SU-DHL-6 (cell line): ENCODE measurements around the gene PPP1R27.

ENCODE experiments used
- H2AFZ ChIP-seq: fragments of 200-600 bp; sonication (generic); 2 replicates; pipeline ENCODE4 v1.6.1; 2014; ENCODE audit warnings: low read depth, mild to moderate bottlenecking, moderate library complexity, mixed read lengths, antibody characterized with exemption, low read length; ENCODE audit not compliant: severe bottlenecking
- H3F3A ChIP-seq: fragments of 200-600 bp; shearing (Covaris generic); 2 replicates; pipeline ENCODE4 v1.6.0; 2016; ENCODE audit warnings: antibody characterized with exemption, mild to moderate bottlenecking; ENCODE audit not compliant: insufficient read depth
- H3K27ac ChIP-seq: fragments of 200-600 bp; sonication (generic); 2 replicates; pipeline ENCODE4 v1.5.1; 2016; ENCODE audit warnings: low read depth, mild to moderate bottlenecking, low read length, moderate library complexity, mixed read lengths
- H3K27me3 ChIP-seq: fragments of 200-600 bp; sonication (generic), shearing (Covaris generic); 2 replicates; pipeline ENCODE4 v1.6.0; 2014; ENCODE audit warnings: mild to moderate bottlenecking, low read length
- H3K36me3 ChIP-seq: fragments of 200-600 bp; sonication (generic); 2 replicates; pipeline ENCODE4 v1.6.1; 2014; ENCODE audit warnings: mild to moderate bottlenecking, low read length, mixed read lengths
- H3K4me2 ChIP-seq: fragments of 300-600, 200-600 bp; shearing (Covaris generic), sonication (generic); 2 replicates; pipeline ENCODE4 v1.6.0; 2014; ENCODE audit warnings: low read length, low read depth, mild to moderate bottlenecking; ENCODE audit not compliant: poor library complexity, severe bottlenecking
- H3K4me3 ChIP-seq: fragments of 200-600 bp; sonication (generic); 2 replicates; pipeline ENCODE4 v1.5.1; 2014; ENCODE audit warnings: antibody characterized with exemption, low read length, mild to moderate bottlenecking, mixed read lengths; ENCODE audit not compliant: insufficient read depth, poor library complexity, severe bottlenecking
- H3K79me2 ChIP-seq: fragments of 200-600 bp; sonication (generic); 2 replicates; pipeline ENCODE4 v1.6.1; 2014; ENCODE audit warnings: mild to moderate bottlenecking, low read length, moderate library complexity; ENCODE audit not compliant: insufficient read depth
- H3K9ac ChIP-seq: fragments of 200-600 bp; sonication (generic); 2 replicates; pipeline ENCODE4 v1.7.0; 2014; ENCODE audit warnings: mild to moderate bottlenecking, low read length
- H3K9me2 ChIP-seq: fragments of 200-600 bp; sonication (generic); replicated peaks from 2 replicates; pipeline ENCODE4 v1.6.1; 2014; ENCODE audit warnings: low read length; ENCODE audit not compliant: insufficient read depth
- H3K9me3 ChIP-seq: fragments of 200-600 bp; sonication (generic); 2 replicates; pipeline ENCODE4 v1.6.1; 2014; ENCODE audit warnings: low read length, mixed read lengths; ENCODE audit not compliant: insufficient read depth
- H4K20me1 ChIP-seq: fragments of 200-600 bp; sonication (generic); 2 replicates; pipeline ENCODE4 v1.6.1; 2014; ENCODE audit warnings: low read depth, mild to moderate bottlenecking, antibody characterized with exemption, low read length, moderate library complexity, mixed read lengths
- CTCF ChIP-seq: fragments of 200-600 bp; sonication (generic); IDR thresholded peaks from one replicate; pipeline ENCODE4 v1.5.1; 2017; ENCODE audit warnings: antibody characterized with exemption, mild to moderate bottlenecking, low read length, moderate library complexity; ENCODE audit not compliant: insufficient read depth, poor library complexity, severe bottlenecking
- EZH2phosphoT487 ChIP-seq: fragments of 200-600 bp; sonication (generic), shearing (Covaris generic); conservative IDR thresholded peaks from 2 replicates; pipeline ENCODE4 v1.6.1; 2018; ENCODE audit warnings: mild to moderate bottlenecking, antibody characterized with exemption, low read length, moderate library complexity, mixed read lengths

PPP1R27 gene

GRCh38 chr17:81805707-81806460 lies 29.0 kb downstream of the PPP1R27 start:
- TF ChIP-seq EZH2phosphoT487 (no peak), CTCF (no peak)
- no peaks in the 10 kb centered on the region for H3K79me2 ChIP-seq
- no peaks in the 10 kb centered on the region for H3F3A ChIP-seq
- H4K20me1 ChIP-seq, result no peaks in the 10 kb centered on the region
- no peak overlapping the region for H2AFZ ChIP-seq
- no peak overlapping the region for H3K9ac ChIP-seq
- H3K36me3 ChIP-seq, result no peaks in the 10 kb centered on the region
- no peak overlapping the region for H3K4me2 ChIP-seq
- no peak overlapping the region for H3K4me3 ChIP-seq
- no peaks in the 10 kb centered on the region for H3K9me2 ChIP-seq
- H3K27me3 ChIP-seq, result no peaks in the 10 kb centered on the region
- no peak overlapping the region for H3K27ac ChIP-seq
- H3K9me3 ChIP-seq, result no peaks in the 10 kb centered on the region

- H2AFZ ChIP-seq, result no peak overlapping the region
- H3K9me2 ChIP-seq, result no peaks in the 10 kb centered on the region
- H3K4me3 ChIP-seq, result no peak overlapping the region
- H3K27me3 ChIP-seq, result no peaks in the 10 kb centered on the region
- no peaks in the 10 kb centered on the region for H3F3A ChIP-seq
- no peaks in the 10 kb centered on the region for H3K79me2 ChIP-seq
- H3K27ac ChIP-seq, result no peak overlapping the region
- no peaks in the 10 kb centered on the region for H3K9me3 ChIP-seq
- no peak overlapping the region for H3K4me2 ChIP-seq
- H3K9ac ChIP-seq, result no peak overlapping the region
- no peaks in the 10 kb centered on the region for H4K20me1 ChIP-seq
- no peak for TF ChIP-seq EZH2phosphoT487
- no peak for TF ChIP-seq CTCF
- no peaks in the 10 kb centered on the region for H3K36me3 ChIP-seq
Observed at GRCh38 chr17:81804559-81805399, 30.1 kb downstream of the PPP1R27 start.

GRCh38 chr17:81803728-81804558 lies 30.9 kb downstream of the PPP1R27 start, which contains the start of gene GCGR:
TSS of gene GCGR (plus strand) at chr17:81804150. CDS start at chr17:81809019, 4,869 bp downstream.
- H3K9me2 ChIP-seq, result no peaks in the 10 kb centered on the region
- H3K4me3 ChIP-seq, result no peak within 1 kb of the TSS
- H3K27me3 ChIP-seq, result no peaks in the 10 kb centered on the region
- no peak within 1 kb of the TSS for H3K27ac ChIP-seq
- no peak within 1 kb of the TSS for H3K4me2 ChIP-seq
- no peaks in the 10 kb centered on the region for H3K79me2 ChIP-seq
- TF ChIP-seq CTCF (no peak), EZH2phosphoT487 (no peak)
- H3K9ac ChIP-seq, result no peak within 1 kb of the TSS
- H3K36me3 ChIP-seq, result no peaks in the 10 kb centered on the region
- H3K9me3 ChIP-seq, result no peaks in the 10 kb centered on the region
- H4K20me1 ChIP-seq, result no peaks in the 10 kb centered on the region
- no peak within 1 kb of the TSS for H2AFZ ChIP-seq
- H3F3A ChIP-seq, result no peaks in the 10 kb centered on the region
